Measurements from ENCODE around the gene ANKRD34C. TPM values are rescaled to one million over a fixed set of nuclear protein-coding genes. Genes with fewer than 3 reads are reported as not detected.

Gene ANKRD34C
- total and polyA plus RNA-seq, 8 donors, result not detected

GRCh38 chr15:79244876-79245275 lies 37.6 kb upstream of the ANKRD34C start:
- Histone ChIP-seq H3K36me3 (no peaks in the 10 kb centered on the region), H3K4me1 (no peaks in the 10 kb centered on the region), H3K27me3 (peaks cover 0 to 4% (median 0%) of the 10 kb centered on the region in 3 donors), H3K27ac (no peak overlapping the region), H3K4me3 (no peak overlapping the region), H3K9me3 (no peaks in the 10 kb centered on the region)
- intact Hi-C loops (cut with DNase I; ENCODE audit: low total_unique reads), result no loop called here
- DNase-seq, result no peak
- TF ChIP-seq CTCF (IDR thresholded peaks at IDR 0.05) (no peak), EP300 (IDR thresholded peaks at IDR 0.05) (no peak), POLR2AphosphoS5 (IDR thresholded peaks at IDR 0.05) (no peak), POLR2A (IDR thresholded peaks at IDR 0.05) (no peak)
- WGBS, 5 donors, result 52 to 84% (median 80%) methylated on average over 5 of the region's 5 CpGs

GRCh38 chr15:79248183-79248582 lies 34.3 kb upstream of the ANKRD34C start:
- Histone ChIP-seq H3K27ac (no peak overlapping the region), H3K36me3 (no peaks in the 10 kb centered on the region), H3K4me3 (no peak overlapping the region), H3K9me3 (no peaks in the 10 kb centered on the region), H3K4me1 (no peaks in the 10 kb centered on the region), H3K27me3 (peaks cover 0 to 3% (median 0%) of the 10 kb centered on the region in 3 donors)
- intact Hi-C loops (cut with DNase I; ENCODE audit: low total_unique reads), result no loop called here
- no peak for DNase-seq
- 83 to 96% (median 86%) methylated on average over 2 of the region's 2 CpGs for WGBS, 5 donors
- TF ChIP-seq POLR2A (IDR thresholded peaks at IDR 0.05) (no peak), POLR2AphosphoS5 (IDR thresholded peaks at IDR 0.05) (no peak), CTCF (IDR thresholded peaks at IDR 0.05) (no peak), EP300 (IDR thresholded peaks at IDR 0.05) (no peak)

GRCh38 chr15:79257454-79257853 lies 25.1 kb upstream of the ANKRD34C start:
- 58 to 81% (median 76%) methylated on average over 8 of the region's 8 CpGs for WGBS, 5 donors
- H3K27me3 ChIP-seq, result peaks cover 0 to 22% (median 0%) of the 10 kb centered on the region in 3 donors
- peaks cover 0 to 6% (median 0%) of the 10 kb centered on the region in 4 donors for H3K9me3 ChIP-seq
- intact Hi-C loops (cut with DNase I; ENCODE audit: low total_unique reads), result no loop called here
- H3K4me1 ChIP-seq, result no peaks in the 10 kb centered on the region
- DNase-seq, result no peak
- TF ChIP-seq POLR2AphosphoS5 (IDR thresholded peaks at IDR 0.05) (no peak), POLR2A (IDR thresholded peaks at IDR 0.05) (no peak), EP300 (IDR thresholded peaks at IDR 0.05) (no peak), CTCF (IDR thresholded peaks at IDR 0.05) (no peak)
- H3K36me3 ChIP-seq, result no peaks in the 10 kb centered on the region
- H3K27ac ChIP-seq, result no peak overlapping the region
- no peak overlapping the region for H3K4me3 ChIP-seq

GRCh38 chr15:79261836-79262235 lies 20.7 kb upstream of the ANKRD34C start:
- Histone ChIP-seq H3K9me3 (peaks cover 0 to 1% (median 0%) of the 10 kb centered on the region in 4 donors), H3K27me3 (peaks cover 0 to 21% (median 0%) of the 10 kb centered on the region in 3 donors), H3K27ac (no peak overlapping the region), H3K36me3 (no peaks in the 10 kb centered on the region), H3K4me1 (no peaks in the 10 kb centered on the region), H3K4me3 (no peak overlapping the region)
- TF ChIP-seq CTCF (IDR thresholded peaks at IDR 0.05) (no peak), POLR2AphosphoS5 (IDR thresholded peaks at IDR 0.05) (no peak), POLR2A (IDR thresholded peaks at IDR 0.05) (no peak), EP300 (IDR thresholded peaks at IDR 0.05) (no peak)
- intact Hi-C loops (cut with DNase I; ENCODE audit: low total_unique reads), result no loop called here
- 77 to 94% (median 91%) methylated on average over 1 of the region's 1 CpG for WGBS, 5 donors
- no peak for DNase-seq

Measured in stomach (tissue), 9 donors.